ENCODE measurements around the gene MRAP2.

DNA sequence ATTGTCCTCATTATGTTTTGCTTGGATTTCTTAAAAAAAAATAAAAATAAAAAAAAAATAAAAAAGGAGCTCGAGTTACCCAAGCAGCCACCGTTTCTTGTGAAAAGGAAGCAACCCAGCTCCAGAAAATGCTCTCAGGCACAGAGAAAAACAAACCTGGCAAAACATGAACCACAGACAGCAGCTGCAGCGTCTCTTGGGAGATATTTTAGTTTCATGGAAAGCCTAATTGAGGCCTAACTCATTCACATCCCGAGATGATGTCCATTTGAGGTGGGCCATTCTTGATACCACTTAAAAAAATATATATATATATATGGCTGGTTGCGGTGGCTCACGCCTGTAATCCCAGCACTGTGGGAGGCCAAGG is 13.7 kb upstream of the MRAP2 start:
- no peak for TF ChIP-seq EZH2 (IDR thresholded peaks at IDR 0.05; ENCODE audit: borderline replicate concordance, low read length)
- TF ChIP-seq, protein P1, sequence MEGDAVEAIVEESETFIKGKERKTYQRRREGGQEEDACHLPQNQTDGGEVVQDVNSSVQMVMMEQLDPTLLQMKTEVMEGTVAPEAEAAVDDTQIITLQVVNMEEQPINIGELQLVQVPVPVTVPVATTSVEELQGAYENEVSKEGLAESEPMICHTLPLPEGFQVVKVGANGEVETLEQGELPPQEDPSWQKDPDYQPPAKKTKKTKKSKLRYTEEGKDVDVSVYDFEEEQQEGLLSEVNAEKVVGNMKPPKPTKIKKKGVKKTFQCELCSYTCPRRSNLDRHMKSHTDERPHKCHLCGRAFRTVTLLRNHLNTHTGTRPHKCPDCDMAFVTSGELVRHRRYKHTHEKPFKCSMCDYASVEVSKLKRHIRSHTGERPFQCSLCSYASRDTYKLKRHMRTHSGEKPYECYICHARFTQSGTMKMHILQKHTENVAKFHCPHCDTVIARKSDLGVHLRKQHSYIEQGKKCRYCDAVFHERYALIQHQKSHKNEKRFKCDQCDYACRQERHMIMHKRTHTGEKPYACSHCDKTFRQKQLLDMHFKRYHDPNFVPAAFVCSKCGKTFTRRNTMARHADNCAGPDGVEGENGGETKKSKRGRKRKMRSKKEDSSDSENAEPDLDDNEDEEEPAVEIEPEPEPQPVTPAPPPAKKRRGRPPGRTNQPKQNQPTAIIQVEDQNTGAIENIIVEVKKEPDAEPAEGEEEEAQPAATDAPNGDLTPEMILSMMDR (IDR thresholded peaks at IDR 0.05; ENCODE audit: low read length), result no peak

Data from OCI-LY1 (cell line).